Stomach (tissue), 4 donors: ENCODE data around the gene ADIPOR1.

ENCODE experiments used
- CTCF ChIP-seq, 7 experiments: fragments of 450-650 bp in 4 of 7; fragments of 200-600 bp in 3 of 7; sonication (generic) in 3 of 7; IDR thresholded peaks; one replicate each; pipeline ENCODE4 v1.5.1; 2016 to 2019; ENCODE audit warnings: antibody characterized with exemption in 7 of 7, control low read depth in 2 of 7, mild to moderate bottlenecking in 1 of 7
- EP300 ChIP-seq: sonication (generic); formaldehyde crosslinking; IDR thresholded peaks from one replicate; pipeline ENCODE4 v1.6.1; 2017; ENCODE audit warnings: antibody characterized with exemption
- POLR2A ChIP-seq, 4 donors: fragments of 450-650 bp; IDR thresholded peaks; one replicate each; pipeline ENCODE4 v1.6.1; 2016; ENCODE audit warnings: antibody characterized with exemption in 4 of 4, control low read depth in 2 of 4, mild to moderate bottlenecking in 1 of 4, moderate library complexity in 1 of 4
- POLR2AphosphoS5 ChIP-seq, 3 donors: sonication (generic); formaldehyde crosslinking; IDR thresholded peaks; one replicate each; pipeline ENCODE4 v1.6.1; 2016; ENCODE audit warnings: antibody characterized with exemption in 3 of 3

- TF ChIP-seq POLR2A (IDR thresholded peaks at IDR 0.05) (no peak), CTCF (IDR thresholded peaks at IDR 0.05) (no peak), EP300 (no peak), POLR2AphosphoS5 (IDR thresholded peaks at IDR 0.05) (no peak)
These were observed 19.7 kb downstream of the ADIPOR1 start for GRCh38 chr1:202938287-202938925.
